Motor neuron (in vitro differentiated cells): ENCODE results near the gene STRAP. TPM values are rescaled to one million over a fixed set of nuclear protein-coding genes. Genes with fewer than 3 reads are reported as not detected.
"Not testable (repeated sequence)": the region's sequence is repeated elsewhere in the genome, so short reads cannot be mapped to it uniquely, and the experiment has no call there.

Experiments
- ATAC-seq, 8 experiments: fragments of 200-7000 bp; cut with Tn5 transposase; replicated peaks in 6 of 8; 2 replicates each; pipeline ENCODE4 v1.8.0; 2021; ENCODE audit warnings: mild to moderate bottlenecking in 8 of 8, moderate library complexity in 8 of 8
- H3K27ac ChIP-seq, 2 donors: fragments of 250-450 bp; sonication (Bioruptor Pico); 2 replicates each; pipeline ENCODE4 v1.9.0; 2021; ENCODE audit warnings: antibody characterized with exemption in 2 of 2, mild to moderate bottlenecking in 2 of 2, moderate library complexity in 1 of 2
- H3K4me1 ChIP-seq, 2 donors: fragments of 250-450 bp; sonication (Bioruptor Pico); replicated peaks in 1 of 2; 2 replicates each; pipeline ENCODE4 v1.6.1; 2021; ENCODE audit warnings: antibody characterized with exemption in 2 of 2, mild to moderate bottlenecking in 2 of 2, moderate library complexity in 1 of 2
- H3K4me3 ChIP-seq, 5 donors: fragments of 250-450 bp; sonication (Bioruptor Pico); 2 replicates each; pipeline ENCODE4 v1.9.0; 2021; ENCODE audit warnings: antibody characterized with exemption in 5 of 5, mild to moderate bottlenecking in 5 of 5, moderate library complexity in 4 of 5
- WGBS, 10 experiments: fragments of 450-650 bp; shearing (Covaris generic); methylation state at CpG; one replicate each; pipeline ENCODE4 v1.0.0; 2022; 5-methylcytosine and 5-hydroxymethylcytosine counted together
- in situ Hi-C, 9 experiments: fragments of 400-800 bp; cut with MboI; loops; one replicate each; pipeline ENCODE4 v1.15.0; 2021; ENCODE audit warnings: low sequenced_read_pairs in 9 of 9, low pct_unique_long_range_greater_than_20kb in 2 of 9; ENCODE audit not compliant: unreplicated experiment in 9 of 9
- total RNA-seq, 8 experiments: library from RNA; unstranded; fragments of 300-600 nt; gene quantifications; 2 replicates each; pipeline versions ENCODE4 v1.2.3 to v1.2.4, GENCODE V29; 2022

STRAP gene
- total RNA-seq, 8 experiments from 2014 or later = 139 to 221 (median 171) TPM

GRCh38 chr12:15910468-15910863, 28.3 kb downstream of the STRAP start:
- no peak for ATAC-seq
- peaks cover 0 to 4% of the 10 kb centered on the region in 2 donors for H3K4me1 ChIP-seq
- peak overlapping the region in 3 of 5 donors; percentile 68 to 79 (median 70) for H3K4me3 ChIP-seq
- 10 to 86% (median 69%) methylated on average over 2 to 5 of the region's 5 CpGs for WGBS, 10 experiments
- no peak overlapping the region for H3K27ac ChIP-seq
- in situ Hi-C loops = no loop called here

GRCh38 chr12:15910864-15911721, 28.9 kb downstream of the STRAP start, which contains the start of gene DERA:
TSS of gene DERA (plus strand) at chr12:15911332. CDS start at chr12:15911384, 52 bp downstream.
- in situ Hi-C loops = no loop called here
- ATAC-seq = peak; percentile 96 to 100 (median 99)
- Histone ChIP-seq H3K4me1 (peaks cover 0 to 4% of the 10 kb centered on the region in 2 donors), H3K27ac (peak within 1 kb of the TSS; percentile 36 to 77), H3K4me3 (peak within 1 kb of the TSS; percentile 44 to 79 (median 68))
- WGBS, 10 experiments = 0 to 7% (median 1%) methylated on average over 1 to 18 of the region's 59 CpGs

- H3K4me1 ChIP-seq, H3K27ac ChIP-seq, in situ Hi-C loops: not testable (repeated sequence)
- 0% methylated on average over 1 to 3 of the region's 5 CpGs; no CpG with 5 or more reads in 5 of the 10 experiments for WGBS, 10 experiments
- peak in 1 of 8 experiments; percentile 7 for ATAC-seq
- peak overlapping the region; percentile 44 to 79 (median 68) for H3K4me3 ChIP-seq
Observed at GRCh38 chr12:15911931-15912330, 29.7 kb downstream of the STRAP start.

GRCh38 chr12:15914131-15914530, 31.9 kb downstream of the STRAP start:
- H3K4me1 ChIP-seq, in situ Hi-C loops, H3K27ac ChIP-seq, ATAC-seq, H3K4me3 ChIP-seq: not testable (repeated sequence)
- WGBS, 10 experiments = 80 to 100% (median 95%) methylated on average over 1 to 4 of the region's 5 CpGs; no CpG with 5 or more reads in 2 of the 10 experiments

- 60 to 100% (median 67%) methylated on average over 1 to 3 of the region's 7 CpGs; no CpG with 5 or more reads in 5 of the 10 experiments for WGBS, 10 experiments
- Histone ChIP-seq H3K4me1 (peaks cover 0 to 5% of the 10 kb centered on the region in 2 donors), H3K4me3 (no peak overlapping the region), H3K27ac (no peak overlapping the region)
- ATAC-seq = peak in 2 of 8 experiments; percentile 28 to 38
- in situ Hi-C loops = no loop called here
Observed at GRCh38 chr12:15918066-15918465, 35.9 kb downstream of the STRAP start.

GRCh38 chr12:15919418-15919817, 37.2 kb downstream of the STRAP start:
- Histone ChIP-seq H3K4me3 (no peak overlapping the region), H3K27ac (no peak overlapping the region), H3K4me1 (peaks cover 0 to 5% of the 10 kb centered on the region in 2 donors)
- WGBS, 10 experiments = 60 to 100% (median 89%) methylated on average over 1 to 2 of the region's 2 CpGs; no CpG with 5 or more reads in 1 of the 10 experiments
- peak in 1 of 8 experiments; percentile 75 for ATAC-seq
- in situ Hi-C loops = no loop called here

- in situ Hi-C loops = no loop called here
- peaks cover 0 to 9% of the 10 kb centered on the region in 2 donors for H3K4me1 ChIP-seq
- no peak overlapping the region for H3K4me3 ChIP-seq
- no peak for ATAC-seq
- H3K27ac ChIP-seq = no peak overlapping the region
- 100% methylated on average over 1 of the region's 1 CpG; no CpG with 5 or more reads in 9 of the 10 experiments for WGBS, 10 experiments
Observed at GRCh38 chr12:15924956-15925355, 42.8 kb downstream of the STRAP start.

- no peak overlapping the region for H3K4me3 ChIP-seq
Observed at GRCh38 chr12:15928346-15928745, 46.2 kb downstream of the STRAP start.

GRCh38 chr12:15928870-15929571, 46.8 kb downstream of the STRAP start:
- WGBS, 10 experiments = 12 to 100% (median 56%) methylated on average over 1 to 8 of the region's 10 CpGs; no CpG with 5 or more reads in 3 of the 10 experiments
- peaks cover 0 to 9% of the 10 kb centered on the region in 2 donors for H3K4me1 ChIP-seq
- no peak overlapping the region for H3K27ac ChIP-seq
- in situ Hi-C loops = no loop called here
- H3K4me3 ChIP-seq = no peak overlapping the region
- ATAC-seq = peak in 6 of 8 experiments; percentile 17 to 88 (median 80)

More at GRCh38 chr12:15928346-15928745, 46.2 kb downstream of the STRAP start:
- in situ Hi-C loops = no loop called here
- peak in 4 of 8 experiments; percentile 45 to 85 (median 70) for ATAC-seq
- WGBS, 10 experiments = 0 to 86% (median 57%) methylated on average over 1 to 2 of the region's 2 CpGs; no CpG with 5 or more reads in 1 of the 10 experiments
- no peak overlapping the region for H3K27ac ChIP-seq
- H3K4me1 ChIP-seq = peaks cover 0 to 9% of the 10 kb centered on the region in 2 donors

- H3K4me3 ChIP-seq = no peak overlapping the region
- whole genome bisulfite sequencing, 10 experiments = 55 to 100% (median 100%) methylated on average over 1 to 3 of the region's 3 CpGs; no CpG with 5 or more reads in 2 of the 10 experiments
- in situ Hi-C loops = no loop called here
- peak in 2 of 8 experiments; percentile 12 to 32 for ATAC-seq
- H3K27ac ChIP-seq = no peak overlapping the region
- peaks cover 0 to 9% of the 10 kb centered on the region in 2 donors for H3K4me1 ChIP-seq
Observed at GRCh38 chr12:15931590-15932053, 49.4 kb downstream of the STRAP start.

GRCh38 chr12:15932327-15932726, 50.1 kb downstream of the STRAP start:
- Histone ChIP-seq H3K4me3 (no peak overlapping the region), H3K4me1 (peaks cover 0 to 9% of the 10 kb centered on the region in 2 donors), H3K27ac (no peak overlapping the region)
- peak in 2 of 8 experiments; percentile 51 to 69 for ATAC-seq
- WGBS, 10 experiments = 33 to 100% (median 80%) methylated on average over 1 of the region's 1 CpG; no CpG with 5 or more reads in 5 of the 10 experiments
- in situ Hi-C loops = no loop called here

- Histone ChIP-seq H3K4me1 (peaks cover 0 to 9% of the 10 kb centered on the region in 2 donors), H3K27ac (no peak overlapping the region), H3K4me3 (no peak overlapping the region)
- WGBS, 10 experiments = 64 to 100% (median 100%) methylated on average over 2 to 3 of the region's 3 CpGs
- no peak for ATAC-seq
- in situ Hi-C loops = no loop called here
Observed at GRCh38 chr12:15932971-15933370, 50.8 kb downstream of the STRAP start.
